ENCODE results near the gene PRMT9.

GRCh38 chr4:147640331-147640730 is 43.6 kb downstream of the PRMT9 start:
- TF ChIP-seq CTCF (IDR thresholded peaks at IDR 0.05): no peak
- no peak for TF ChIP-seq POLR2A (IDR thresholded peaks at IDR 0.05)
- TF ChIP-seq POLR2AphosphoS5 (IDR thresholded peaks at IDR 0.05): no peak
- no peak for TF ChIP-seq EP300 (IDR thresholded peaks at IDR 0.05)

Measured in suprapubic skin (tissue), 4 donors.